Ishikawa (cell line): ENCODE data around the gene GMPR.

Experiments
- CREB1 ChIP-seq: IDR thresholded peaks from 2 replicates; pipeline ENCODE4 v1.6.1; 2012; ENCODE audit warnings: low read depth
- EGR1 ChIP-seq: IDR thresholded peaks from 2 replicates; pipeline ENCODE4 v1.6.1; 2012
- EP300 ChIP-seq: IDR thresholded peaks from 2 replicates; pipeline ENCODE4 v1.6.1; 2012; ENCODE audit warnings: borderline replicate concordance
- FOXM1 ChIP-seq: IDR thresholded peaks from 2 replicates; pipeline ENCODE4 v1.6.1; 2012; ENCODE audit warnings: low read depth, borderline replicate concordance
- RAD21 ChIP-seq: IDR thresholded peaks from 2 replicates; pipeline ENCODE4 v1.6.1; 2012; ENCODE audit warnings: low read depth
- TAF1 ChIP-seq: IDR thresholded peaks from 2 replicates; pipeline ENCODE4 v1.6.1; 2012; ENCODE audit warnings: low read depth, mild to moderate bottlenecking
- TCF12 ChIP-seq: IDR thresholded peaks from 2 replicates; pipeline ENCODE4 v1.6.1; 2012; ENCODE audit warnings: low read depth
- TEAD4 ChIP-seq: IDR thresholded peaks from 2 replicates; pipeline ENCODE4 v1.6.1; 2012
- TF ChIP-seq, protein P1 (sequence below): IDR thresholded peaks from 2 replicates; pipeline ENCODE4 v1.6.1; 2012; ENCODE audit warnings: low read depth, mild to moderate bottlenecking
- TF ChIP-seq, protein P2 (sequence below): IDR thresholded peaks from 2 replicates; pipeline ENCODE4 v1.6.1; 2012
- TF ChIP-seq, protein P3 (sequence below): IDR thresholded peaks from 2 replicates; pipeline ENCODE4 v1.6.1; 2012

DNA sequence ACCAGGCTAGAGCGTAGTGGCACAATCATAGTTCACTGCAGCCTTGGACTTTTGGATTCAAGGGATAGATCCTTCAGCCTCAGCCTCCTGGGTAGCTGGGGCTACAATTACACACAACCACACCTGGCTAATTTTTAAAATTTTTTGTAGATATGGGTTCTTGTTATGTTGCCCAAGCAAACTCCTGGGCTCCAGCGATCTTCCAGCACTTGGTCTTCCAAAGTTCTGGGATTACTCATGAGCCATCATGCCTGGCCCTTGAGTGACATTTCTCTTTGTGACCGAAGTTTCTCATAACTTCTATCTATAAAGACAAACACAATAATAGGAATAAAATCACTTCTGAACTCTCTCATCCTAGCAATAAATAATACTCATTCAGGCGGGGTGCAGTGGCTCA is 26.1 kb upstream of the GMPR start:
- TF ChIP-seq, protein P1, sequence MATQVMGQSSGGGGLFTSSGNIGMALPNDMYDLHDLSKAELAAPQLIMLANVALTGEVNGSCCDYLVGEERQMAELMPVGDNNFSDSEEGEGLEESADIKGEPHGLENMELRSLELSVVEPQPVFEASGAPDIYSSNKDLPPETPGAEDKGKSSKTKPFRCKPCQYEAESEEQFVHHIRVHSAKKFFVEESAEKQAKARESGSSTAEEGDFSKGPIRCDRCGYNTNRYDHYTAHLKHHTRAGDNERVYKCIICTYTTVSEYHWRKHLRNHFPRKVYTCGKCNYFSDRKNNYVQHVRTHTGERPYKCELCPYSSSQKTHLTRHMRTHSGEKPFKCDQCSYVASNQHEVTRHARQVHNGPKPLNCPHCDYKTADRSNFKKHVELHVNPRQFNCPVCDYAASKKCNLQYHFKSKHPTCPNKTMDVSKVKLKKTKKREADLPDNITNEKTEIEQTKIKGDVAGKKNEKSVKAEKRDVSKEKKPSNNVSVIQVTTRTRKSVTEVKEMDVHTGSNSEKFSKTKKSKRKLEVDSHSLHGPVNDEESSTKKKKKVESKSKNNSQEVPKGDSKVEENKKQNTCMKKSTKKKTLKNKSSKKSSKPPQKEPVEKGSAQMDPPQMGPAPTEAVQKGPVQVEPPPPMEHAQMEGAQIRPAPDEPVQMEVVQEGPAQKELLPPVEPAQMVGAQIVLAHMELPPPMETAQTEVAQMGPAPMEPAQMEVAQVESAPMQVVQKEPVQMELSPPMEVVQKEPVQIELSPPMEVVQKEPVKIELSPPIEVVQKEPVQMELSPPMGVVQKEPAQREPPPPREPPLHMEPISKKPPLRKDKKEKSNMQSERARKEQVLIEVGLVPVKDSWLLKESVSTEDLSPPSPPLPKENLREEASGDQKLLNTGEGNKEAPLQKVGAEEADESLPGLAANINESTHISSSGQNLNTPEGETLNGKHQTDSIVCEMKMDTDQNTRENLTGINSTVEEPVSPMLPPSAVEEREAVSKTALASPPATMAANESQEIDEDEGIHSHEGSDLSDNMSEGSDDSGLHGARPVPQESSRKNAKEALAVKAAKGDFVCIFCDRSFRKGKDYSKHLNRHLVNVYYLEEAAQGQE: no peak
- TF ChIP-seq EGR1: no peak
- TF ChIP-seq, protein P2, sequence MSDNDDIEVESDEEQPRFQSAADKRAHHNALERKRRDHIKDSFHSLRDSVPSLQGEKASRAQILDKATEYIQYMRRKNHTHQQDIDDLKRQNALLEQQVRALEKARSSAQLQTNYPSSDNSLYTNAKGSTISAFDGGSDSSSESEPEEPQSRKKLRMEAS: no peak
- TF ChIP-seq EP300: no peak
- no peak for TF ChIP-seq CREB1
- TF ChIP-seq RAD21: no peak
- TF ChIP-seq TCF12: no peak
- no peak for TF ChIP-seq TAF1
- TF ChIP-seq, protein P3, sequence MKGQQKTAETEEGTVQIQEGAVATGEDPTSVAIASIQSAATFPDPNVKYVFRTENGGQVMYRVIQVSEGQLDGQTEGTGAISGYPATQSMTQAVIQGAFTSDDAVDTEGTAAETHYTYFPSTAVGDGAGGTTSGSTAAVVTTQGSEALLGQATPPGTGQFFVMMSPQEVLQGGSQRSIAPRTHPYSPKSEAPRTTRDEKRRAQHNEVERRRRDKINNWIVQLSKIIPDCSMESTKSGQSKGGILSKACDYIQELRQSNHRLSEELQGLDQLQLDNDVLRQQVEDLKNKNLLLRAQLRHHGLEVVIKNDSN: no peak
- TF ChIP-seq FOXM1: no peak
- no peak for TF ChIP-seq TEAD4
